HepG2 (cell line): ENCODE results near the gene PDZD2. TPM values are rescaled to one million over a fixed set of nuclear protein-coding genes. Genes with fewer than 3 reads are reported as not detected.

Experiments
- ATAC-seq: fragments of 200-7000 bp; cut with Tn5 transposase; 3 replicates; pipeline ENCODE4 v1.9.1; 2020; ENCODE audit warnings: mild to moderate bottlenecking, moderate library complexity
- BruUV-seq: library from RNA; stranded (reverse); fragments of 400-500 nt; replicated peaks from 2 replicates; lab custom pipeline; 2021; lab: Mats Ljungman, UMichigan
- CTCF ChIA-PET: fragments of 300-600 bp; formaldehyde crosslinking; extraction: SDS; loops from one replicate; lab custom pipeline; 2021; ENCODE audit warnings: low total read pairs, inconsistent platforms, low intra/inter-chr PET ratio; lab: Yijun Ruan, JAX
- POLR2A ChIA-PET: fragments of 350-600 bp; sonication (Branson Sonifier 250); formaldehyde crosslinking; loops from one replicate; lab custom pipeline; 2020; ENCODE audit warnings: antibody characterized with exemption, inconsistent platforms; lab: Yijun Ruan, JAX
- DNase-seq: peaks from one replicate; pipeline ENCODE4 v3.0.0-alpha.2; 2015; ENCODE audit warnings: low spot score
- FAIRE-seq: peaks from 3 replicates; lab custom pipeline; 2011; peaks lifted over from hg19 to GRCh38; lab: Jason Lieb, UNC
- H2AFZ ChIP-seq: one replicate; pipeline ENCODE4 v1.6.1; 2011; ENCODE audit warnings: low read length, inconsistent platforms
- H3K27ac ChIP-seq: fragments of 300-600 bp; 3 replicates; pipeline ENCODE4 v1.8.0; 2011; ENCODE audit warnings: mixed run types, mild to moderate bottlenecking, mixed read lengths, low read length, inconsistent platforms; ENCODE audit not compliant: insufficient read depth; ENCODE audit errors: extremely low read length
- H3K27me3 ChIP-seq, 2 experiments: fragments of 200-600 bp in 1 of 2; 2 replicates in 1 of 2; 3 replicates in 1 of 2; pipeline versions ENCODE4 v1.6.0 to v1.8.0; 2011; ENCODE audit warnings: low read length in 2 of 2, mild to moderate bottlenecking in 2 of 2, moderate library complexity in 2 of 2, inconsistent platforms in 1 of 2; ENCODE audit not compliant: insufficient read depth in 2 of 2, control insufficient read depth in 1 of 2
- H3K36me3 ChIP-seq, 2 experiments: fragments of 200-600 bp in 1 of 2; replicated peaks in 1 of 2; 2 replicates in 1 of 2; 3 replicates in 1 of 2; pipeline versions ENCODE4 v1.5.1 to v1.8.0; 2011; ENCODE audit warnings: low read length in 2 of 2, inconsistent platforms in 1 of 2; ENCODE audit not compliant: insufficient read depth in 2 of 2, control insufficient read depth in 1 of 2
- H3K4me1 ChIP-seq: 2 replicates; pipeline ENCODE4 v1.5.1; 2012; ENCODE audit warnings: low read length, inconsistent platforms; ENCODE audit not compliant: insufficient read depth
- H3K4me2 ChIP-seq: 2 replicates; pipeline ENCODE4 v1.6.0; 2011; ENCODE audit warnings: low read depth, low read length, inconsistent platforms
- H3K4me3 ChIP-seq, 3 experiments: fragments of 200-600 bp in 1 of 3; sonication (generic), shearing (Covaris generic) in 1 of 3; replicated peaks in 1 of 3; 2 replicates each; pipeline ENCODE4 v1.5.1; 2011 to 2016; ENCODE audit warnings: low read length in 3 of 3, inconsistent platforms in 2 of 3, low read depth in 2 of 3, mild to moderate bottlenecking in 2 of 3, control low read depth in 1 of 3, mixed read lengths in 1 of 3; ENCODE audit not compliant: insufficient read depth in 1 of 3
- H3K79me2 ChIP-seq: one replicate; pipeline ENCODE4 v1.6.1; 2011; ENCODE audit warnings: low read length, inconsistent platforms; ENCODE audit not compliant: insufficient read depth
- H3K9ac ChIP-seq: 2 replicates; pipeline ENCODE4 v1.6.0; 2011; ENCODE audit warnings: mild to moderate bottlenecking, low read depth, low read length, inconsistent platforms; ENCODE audit not compliant: insufficient read depth
- H3K9me3 ChIP-seq: 2 replicates; pipeline ENCODE4 v1.5.1; 2012; ENCODE audit warnings: mild to moderate bottlenecking, low read length
- H4K20me1 ChIP-seq: 2 replicates; pipeline ENCODE4 v1.6.0; 2011; ENCODE audit warnings: inconsistent platforms, mild to moderate bottlenecking, low read length, moderate library complexity; ENCODE audit not compliant: insufficient read depth
- CBX1 ChIP-seq: IDR thresholded peaks from one replicate; pipeline ENCODE4 v1.6.1; 2016; ENCODE audit warnings: antibody characterized with exemption, low read depth
- CTCF ChIP-seq: sonication (generic); formaldehyde crosslinking; IDR thresholded peaks from 2 replicates; pipeline ENCODE4 v1.5.0; 2020; ENCODE audit warnings: mild to moderate bottlenecking, missing genetic modification reagents, moderate library complexity
- FOXJ3 ChIP-seq: sonication (generic); formaldehyde crosslinking; IDR thresholded peaks from 2 replicates; pipeline ENCODE4 v1.4.0; 2020; ENCODE audit warnings: missing genetic modification reagents, mild to moderate bottlenecking, borderline replicate concordance
- GATAD1 ChIP-seq: IDR thresholded peaks from 2 replicates; pipeline ENCODE4 v1.6.1; 2016; ENCODE audit warnings: missing genetic modification reagents, missing compliant biosample characterization
- IKZF1 ChIP-seq: fragments of 450-650 bp; IDR thresholded peaks from 2 replicates; pipeline ENCODE4 v1.7.1; 2016
- MTERF4 ChIP-seq: sonication (generic); formaldehyde crosslinking; IDR thresholded peaks from 2 replicates; pipeline ENCODE4 v1.8.0; 2023; ENCODE audit warnings: mild to moderate bottlenecking, missing genetic modification reagents
- RAD21 ChIP-seq: fragments of 450-650 bp; formaldehyde crosslinking; IDR thresholded peaks from 2 replicates; pipeline ENCODE4 v1.5.0; 2020; ENCODE audit warnings: mild to moderate bottlenecking
- RFX5 ChIP-seq: IDR thresholded peaks from 2 replicates; pipeline ENCODE4 v1.6.1; 2011; ENCODE audit warnings: low read depth, low read length, improper control_type of control experiment
- SMC3 ChIP-seq: IDR thresholded peaks from 2 replicates; pipeline ENCODE4 v1.6.1; 2011; ENCODE audit warnings: low read length, improper control_type of control experiment
- XBP1 ChIP-seq: sonication (generic); formaldehyde crosslinking; IDR thresholded peaks from 2 replicates; pipeline ENCODE4 v1.5.0; 2020; ENCODE audit warnings: missing genetic modification reagents
- ZBTB4 ChIP-seq: sonication (generic); formaldehyde crosslinking; IDR thresholded peaks from 2 replicates; pipeline ENCODE4 v1.4.0; 2020; ENCODE audit warnings: missing genetic modification reagents, mild to moderate bottlenecking, borderline replicate concordance
- ZNF557 ChIP-seq: sonication (generic); formaldehyde crosslinking; IDR thresholded peaks from 2 replicates; pipeline ENCODE4 v1.4.0; 2020; ENCODE audit warnings: missing genetic modification reagents
- ZNF605 ChIP-seq: sonication (generic); formaldehyde crosslinking; IDR thresholded peaks from 2 replicates; pipeline ENCODE4 v1.8.0; 2022; ENCODE audit warnings: mild to moderate bottlenecking, missing genetic modification reagents
- ZNF784 ChIP-seq: sonication (generic); formaldehyde crosslinking; IDR thresholded peaks from 2 replicates; pipeline ENCODE4 v1.5.1; 2020; ENCODE audit warnings: missing genetic modification reagents, mild to moderate bottlenecking, borderline replicate concordance
- ZSCAN22 ChIP-seq: sonication (generic); formaldehyde crosslinking; IDR thresholded peaks from 2 replicates; pipeline ENCODE4 v1.4.0; 2020; ENCODE audit warnings: mild to moderate bottlenecking, missing genetic modification reagents
- WGBS: methylation state at CpG from one replicate; pipeline ENCODE4 v1.1.6; 2017; ENCODE audit warnings: low lambda C conversion rate; 5-methylcytosine and 5-hydroxymethylcytosine counted together
- in situ Hi-C: cut with HindIII; loops from 2 replicates; pipeline ENCODE4 v1.10.0; 2017; ENCODE audit warnings: low pct_unique_long_range_greater_than_20kb; ENCODE audit not compliant: extremely low pct_ligation_motif_present
- intact Hi-C: fragments of 100-400 bp; cut with micrococcal nuclease; formaldehyde crosslinking; loops from one replicate; pipeline ENCODE4 v1.10.0; 2022; ENCODE audit not compliant: unreplicated experiment
- polyA plus RNA-seq, 8 experiments: library from polyadenylated mRNA; depleted of rRNA in 3 of 8; stranded (reverse) in 7 of 8; unstranded in 1 of 8; fragments of >200 nt; fragmentation: Illumina TruSeq in 4 of 8; extraction: Trizol in 4 of 8; gene quantifications; 2 replicates each; pipeline versions ENCODE4 v1.2.1 to v1.2.3, GENCODE V29; 2011 to 2016; ENCODE audit warnings: low read depth in 4 of 8, missing spikeins in 1 of 8, mixed read lengths in 1 of 8; ENCODE audit not compliant: insufficient read depth in 1 of 8
- total RNA-seq, 5 experiments: library from RNA; depleted of rRNA; stranded (reverse); fragments of >200 nt; fragmentation: Illumina TruSeq; extraction: Trizol; gene quantifications; 2 replicates each; pipeline ENCODE4 v1.2.3, GENCODE V29; 2016; ENCODE audit warnings: low read depth in 1 of 5

Gene PDZD2
- total and polyA plus RNA-seq, 2 of the 13 experiments (the other 11 are each of a cell fraction or from before 2014, with no cell fraction given), result 0.04 TPM; not detected in 1

GRCh38 chr5:31807789-31808540 lies 169.0 kb downstream of the PDZD2 start (continued):
- TF ChIP-seq ZNF784 (CRISPR knock-in tag), result no peak
- no peak for TF ChIP-seq GATAD1 (CRISPR knock-in tag)
- no peak for TF ChIP-seq ZBTB4
- TF ChIP-seq, all 625 proteins: peak for 0

- no peak overlapping the region for H2AFZ ChIP-seq
- H3K9ac ChIP-seq, result no peak overlapping the region
- H4K20me1 ChIP-seq, result no peaks in the 10 kb centered on the region
- peak; percentile 81 for FAIRE-seq
- 27% methylated on average over 6 of the region's 15 CpGs for WGBS
- no peak overlapping the region for H3K4me3 ChIP-seq
- DNase-seq, result peak; percentile 52
- no peak overlapping the region for H3K27ac ChIP-seq
- H3K27me3 ChIP-seq, result peaks cover 0 to 25% of the 10 kb centered on the region in 2 experiments; a peak in 2 of 5 replicates
- H3K9me3 ChIP-seq, result no peaks in the 10 kb centered on the region
- CTCF ChIA-PET, result interaction anchor here (2.1 kb wide), 1 partner anchor 228 kb away, joined by 18 read pairs; no protein-coding TSS in a partner anchor
- no peaks in the 10 kb centered on the region for H3K4me1 ChIP-seq
- ATAC-seq, result peak; percentile 99
- no peaks in the 10 kb centered on the region for H3K36me3 ChIP-seq
- no peak overlapping the region for H3K4me2 ChIP-seq
- H3K79me2 ChIP-seq, result no peaks in the 10 kb centered on the region
- intact Hi-C loops, result loop anchor here (1.0 kb wide), 1 partner anchor 228 kb away; no protein-coding TSS in a partner anchor
- in situ Hi-C loops, result loop anchor here (5.0 kb wide), 1 partner anchor 227 kb away; no protein-coding TSS in a partner anchor
- no TSS peak for BruUV-seq
- POLR2A ChIA-PET, result no interaction called here
- no peak for TF ChIP-seq RFX5
- 0 out of 2 replicates have a peak, but pooled peaks have one; percentile 24 for TF ChIP-seq ZNF605 (CRISPR knock-in tag)
- TF ChIP-seq RAD21 (CRISPR knock-in tag), result peak; percentile 77
- no peak for TF ChIP-seq CBX1
- no peak for TF ChIP-seq MTERF4
- peak; percentile 75 for TF ChIP-seq CTCF (CRISPR knock-in tag)
- TF ChIP-seq XBP1 (CRISPR knock-in tag), result no peak
- TF ChIP-seq IKZF1, result no peak
- no peak for TF ChIP-seq ZNF557 (CRISPR knock-in tag)
- peak; percentile 93 for TF ChIP-seq ZSCAN22 (CRISPR knock-in tag)
- TF ChIP-seq FOXJ3 (CRISPR knock-in tag), result no peak
- peak; percentile 79 for TF ChIP-seq SMC3
Measured at GRCh38 chr5:31809050-31809870, 170.3 kb downstream of the PDZD2 start.
